ENCODE data around the gene ABCC4.

The ABCC4 gene

GRCh38 chr13:95301183-95301967 lies at the start of gene ABCC4:
Gene ABCC4 (minus strand): TSS chr13:95301451. CDS start chr13:95301314, 137 bp downstream.
- TF ChIP-seq, protein P1, sequence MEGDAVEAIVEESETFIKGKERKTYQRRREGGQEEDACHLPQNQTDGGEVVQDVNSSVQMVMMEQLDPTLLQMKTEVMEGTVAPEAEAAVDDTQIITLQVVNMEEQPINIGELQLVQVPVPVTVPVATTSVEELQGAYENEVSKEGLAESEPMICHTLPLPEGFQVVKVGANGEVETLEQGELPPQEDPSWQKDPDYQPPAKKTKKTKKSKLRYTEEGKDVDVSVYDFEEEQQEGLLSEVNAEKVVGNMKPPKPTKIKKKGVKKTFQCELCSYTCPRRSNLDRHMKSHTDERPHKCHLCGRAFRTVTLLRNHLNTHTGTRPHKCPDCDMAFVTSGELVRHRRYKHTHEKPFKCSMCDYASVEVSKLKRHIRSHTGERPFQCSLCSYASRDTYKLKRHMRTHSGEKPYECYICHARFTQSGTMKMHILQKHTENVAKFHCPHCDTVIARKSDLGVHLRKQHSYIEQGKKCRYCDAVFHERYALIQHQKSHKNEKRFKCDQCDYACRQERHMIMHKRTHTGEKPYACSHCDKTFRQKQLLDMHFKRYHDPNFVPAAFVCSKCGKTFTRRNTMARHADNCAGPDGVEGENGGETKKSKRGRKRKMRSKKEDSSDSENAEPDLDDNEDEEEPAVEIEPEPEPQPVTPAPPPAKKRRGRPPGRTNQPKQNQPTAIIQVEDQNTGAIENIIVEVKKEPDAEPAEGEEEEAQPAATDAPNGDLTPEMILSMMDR (conservative IDR thresholded peaks at IDR 0.05; ENCODE audit: low read length): no peak; the same call in 1 of the 2 replicates
- peak within 1 kb of the TSS; percentile 79 for H3K4me3 ChIP-seq (ENCODE audit: low read length)
- peak; percentile 72 for DNase-seq (ENCODE audit: low read depth)

DNA sequence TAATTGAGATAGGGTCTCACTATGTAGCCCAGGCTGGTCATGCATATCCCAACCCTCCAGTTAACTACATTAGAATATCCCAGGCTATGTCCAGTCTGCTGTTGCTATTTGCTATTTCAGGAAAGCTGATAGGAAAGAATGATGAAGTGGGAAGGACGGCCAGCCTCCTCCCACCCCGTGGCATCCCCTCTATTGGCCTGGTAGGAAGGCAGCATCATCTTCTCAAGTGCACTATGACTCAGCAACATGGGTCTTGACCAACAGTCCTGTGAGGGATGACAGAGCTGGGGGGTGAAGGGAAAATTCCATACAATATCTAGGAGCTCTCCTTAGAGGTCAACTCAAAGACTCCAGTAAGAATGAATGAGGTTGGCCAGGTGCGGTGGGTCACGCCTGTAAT lies 48.0 kb upstream of the ABCC4 start:
- DNase-seq (ENCODE audit: low read depth): no peak
- TF ChIP-seq, protein P1 (conservative IDR thresholded peaks at IDR 0.05; ENCODE audit: low read length): no peak
- H3K4me3 ChIP-seq (ENCODE audit: low read length): no peak overlapping the region

DNA sequence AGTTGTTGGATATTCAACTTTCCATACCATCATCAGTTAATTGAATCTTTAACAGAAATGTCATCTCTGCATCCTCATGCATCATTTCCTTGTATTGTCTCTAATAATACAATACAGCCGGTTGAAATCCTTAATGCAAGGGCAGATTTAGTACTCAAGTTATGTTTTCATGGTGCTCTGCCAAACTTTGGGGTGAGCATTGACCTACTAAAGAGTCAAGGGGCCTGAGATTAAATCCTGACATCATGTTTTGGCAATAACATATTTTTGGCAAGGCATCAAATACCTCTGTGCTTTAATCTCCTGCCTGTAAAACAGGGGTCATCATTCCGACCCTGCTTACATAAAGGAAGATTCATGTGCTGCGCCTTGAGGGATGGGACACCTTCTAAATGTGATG lies 42.7 kb upstream of the ABCC4 start:
- H3K4me3 ChIP-seq (ENCODE audit: low read length): no peak overlapping the region
- DNase-seq (ENCODE audit: low read depth): no peak
- TF ChIP-seq, protein P1 (conservative IDR thresholded peaks at IDR 0.05; ENCODE audit: low read length): no peak

DNA sequence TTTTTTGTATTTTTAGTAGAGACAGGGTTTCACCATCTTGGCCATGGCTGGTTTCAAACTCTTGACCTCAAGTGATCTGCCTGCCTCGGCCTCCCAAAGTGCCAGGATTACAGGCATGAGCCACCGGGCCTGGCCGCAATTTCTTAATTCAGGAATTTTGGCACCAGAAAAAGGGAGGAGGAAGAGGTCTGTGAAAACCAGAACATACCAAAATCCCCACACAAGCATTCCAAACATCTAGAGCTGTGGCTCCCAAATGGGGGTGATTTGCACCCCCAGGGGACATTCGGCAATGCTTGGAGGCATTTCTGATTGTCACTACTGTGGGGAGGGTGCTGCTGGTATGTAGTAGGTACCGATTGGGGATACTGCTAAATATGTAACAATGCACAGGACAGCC lies 40.2 kb upstream of the ABCC4 start:
- TF ChIP-seq, protein P1 (conservative IDR thresholded peaks at IDR 0.05; ENCODE audit: low read length): no peak
- no peak overlapping the region for H3K4me3 ChIP-seq (ENCODE audit: low read length)
- peak; percentile 80 for DNase-seq (ENCODE audit: low read depth)

- TF ChIP-seq, protein P1 (conservative IDR thresholded peaks at IDR 0.05; ENCODE audit: low read length): no peak
- no peak for DNase-seq (ENCODE audit: low read depth)
- no peak overlapping the region for H3K4me3 ChIP-seq (ENCODE audit: low read length)
These were observed 37.7 kb upstream of the ABCC4 start for GRCh38 chr13:95338905-95339304.

- no peak for DNase-seq (ENCODE audit: low read depth)
- TF ChIP-seq, protein P1 (conservative IDR thresholded peaks at IDR 0.05; ENCODE audit: low read length): no peak
- no peak overlapping the region for H3K4me3 ChIP-seq (ENCODE audit: low read length)
These were observed 36.3 kb upstream of the ABCC4 start for GRCh38 chr13:95337597-95337996.

GRCh38 chr13:95335667-95336066 lies 34.4 kb upstream of the ABCC4 start:
- no peak overlapping the region for H3K4me3 ChIP-seq (ENCODE audit: low read length)
- no peak for DNase-seq (ENCODE audit: low read depth)
- TF ChIP-seq, protein P1 (conservative IDR thresholded peaks at IDR 0.05; ENCODE audit: low read length): no peak
